Hematopoietic multipotent progenitor cell treated with erythropoietin and hydrocortisone succinate and interleukin-3 and kit ligand, for 15 days (in vitro differentiated cells): ENCODE data around the gene HPSE2.

ENCODE experiments used
- DNase-seq: peaks from one replicate; pipeline ENCODE4 v3.0.0-alpha.2; 2015; ENCODE audit warnings: low spot score

The HPSE2 gene

GRCh38 chr10:98410759-98411158 is 824.9 kb downstream of the HPSE2 start:
- no peak for DNase-seq

GRCh38 chr10:98410135-98410743 is 825.4 kb downstream of the HPSE2 start:
- DNase-seq: no peak

GRCh38 chr10:98408799-98409198 is 826.9 kb downstream of the HPSE2 start:
- no peak for DNase-seq

- DNase-seq: no peak
Observed at GRCh38 chr10:98407744-98408241, 827.9 kb downstream of the HPSE2 start.
